Suppressor macrophage (primary cell): ENCODE measurements around the gene MYO1E.

Experiments used
- DNase-seq, 4 experiments: peaks; one replicate each; pipeline ENCODE4 v3.0.0-alpha.2; 2020 to 2022

MYO1E gene

GRCh38 chr15:59120937-59121336, 251.7 kb downstream of the MYO1E start:
- DNase-seq, result no peak

- peak in 1 of 4 experiments; percentile 33 for DNase-seq
These were observed 253.0 kb downstream of the MYO1E start for GRCh38 chr15:59119625-59120024.

- no peak for DNase-seq
These were observed 255.9 kb downstream of the MYO1E start for GRCh38 chr15:59116771-59117170.

- no peak for DNase-seq
These were observed 256.5 kb downstream of the MYO1E start for GRCh38 chr15:59116141-59116540.

GRCh38 chr15:59115047-59115446, 257.6 kb downstream of the MYO1E start:
- no peak for DNase-seq

- no peak for DNase-seq
These were observed 261.4 kb downstream of the MYO1E start for GRCh38 chr15:59111251-59111650.

- no peak for DNase-seq
These were observed 266.8 kb downstream of the MYO1E start for GRCh38 chr15:59105854-59106253.

GRCh38 chr15:59104912-59105732, 267.5 kb downstream of the MYO1E start, which contains the start of gene CCNB2:
Gene CCNB2, plus strand, starts transcription at chr15:59105146. Its CDS starts 123 bp downstream, at chr15:59105269.
- DNase-seq, result peak; percentile 95 to 99 (median 96)

GRCh38 chr15:59104602-59104911, 268.1 kb downstream of the MYO1E start:
- no peak for DNase-seq

GRCh38 chr15:59099162-59099685, 273.4 kb downstream of the MYO1E start:
- no peak for DNase-seq

- no peak for DNase-seq
These were observed 276.2 kb downstream of the MYO1E start for GRCh38 chr15:59096429-59096828.

GRCh38 chr15:59094077-59094476, 278.6 kb downstream of the MYO1E start:
- DNase-seq, result no peak

GRCh38 chr15:59087731-59088130, 284.9 kb downstream of the MYO1E start:
- no peak for DNase-seq
